Occipital lobe (tissue), 2 donors: ENCODE data around the gene PTGDR2. TPM values are rescaled to one million over a fixed set of nuclear protein-coding genes. Genes with fewer than 3 reads are reported as not detected.

Experiments used
- DNase-seq: peaks from one replicate; lab custom pipeline; 2025; lab: John Stamatoyannopoulos, UW
- total RNA-seq: library from RNA; depleted of rRNA; stranded (reverse); fragments of >200 nt; gene quantifications from one replicate; pipeline ENCODE4 v1.2.3, GENCODE V29; 2014

The PTGDR2 gene
- total RNA-seq, 1 donor from 2014 or later = 1.6 TPM

- DNase-seq = no peak
Observed at GRCh38 chr11:60858731-60859464, 3.1 kb upstream of the PTGDR2 start.

GRCh38 chr11:60858236-60858635, 2.5 kb upstream of the PTGDR2 start:
- no peak for DNase-seq

GRCh38 chr11:60857378-60858232, 1.9 kb upstream of the PTGDR2 start:
- no peak for DNase-seq

- DNase-seq = no peak
Observed at GRCh38 chr11:60854847-60855725, 664 bp downstream of the PTGDR2 start.

- DNase-seq = no peak
Observed at GRCh38 chr11:60854140-60854846, 1.5 kb downstream of the PTGDR2 start.

- no peak for DNase-seq
Observed at GRCh38 chr11:60852982-60853950, 2.5 kb downstream of the PTGDR2 start.

GRCh38 chr11:60852117-60852981, 3.4 kb downstream of the PTGDR2 start:
- DNase-seq = no peak

- no peak for DNase-seq
Observed at GRCh38 chr11:60851327-60852104, 4.2 kb downstream of the PTGDR2 start.

- no peak for DNase-seq
Observed at GRCh38 chr11:60849641-60850520, 5.9 kb downstream of the PTGDR2 start.

GRCh38 chr11:60848714-60849151, 7.0 kb downstream of the PTGDR2 start:
- DNase-seq = no peak

- DNase-seq = no peak
Observed at GRCh38 chr11:60847896-60848295, 7.9 kb downstream of the PTGDR2 start.

- DNase-seq = no peak
Observed at GRCh38 chr11:60847281-60847680, 8.5 kb downstream of the PTGDR2 start.

GRCh38 chr11:60845338-60845737, 10.4 kb downstream of the PTGDR2 start:
- no peak for DNase-seq

- DNase-seq = no peak
Observed at GRCh38 chr11:60844870-60845221, 10.9 kb downstream of the PTGDR2 start.

- DNase-seq = no peak
Observed at GRCh38 chr11:60844045-60844869, 11.5 kb downstream of the PTGDR2 start.
